K562 (cell line): ENCODE data around the gene NDRG3. TPM values are rescaled to one million over a fixed set of nuclear protein-coding genes. Genes with fewer than 3 reads are reported as not detected.

Source experiments
- ATAC-seq: fragments of 200-7000 bp; cut with Tn5 transposase; 3 replicates; pipeline ENCODE4 v1.9.1; 2020; ENCODE audit warnings: moderate library complexity
- BruUV-seq: library from RNA; stranded (reverse); fragments of 400-500 nt; replicated peaks from 2 replicates; lab custom pipeline; 2021; lab: Mats Ljungman, UMichigan
- CTCF ChIA-PET: fragments of 300-600 bp; formaldehyde crosslinking; extraction: SDS; loops from one replicate; lab custom pipeline; 2021; ENCODE audit warnings: low intra/inter-chr PET ratio; lab: Yijun Ruan, JAX
- POLR2A ChIA-PET: fragments of 300-600, 350-650 bp; sonication (Branson Sonifier 250); formaldehyde crosslinking; extraction: SDS; loops from one replicate; lab custom pipeline; 2021; ENCODE audit warnings: antibody characterized with exemption, inconsistent platforms; lab: Yijun Ruan, JAX
- DNase-seq, 4 experiments: peaks; one replicate each; pipeline versions ENCODE4 v3.0.0 to v3.0.0-alpha.2; 2011 to 2018; ENCODE audit warnings: low spot score in 3 of 4, mixed read lengths in 3 of 4; ENCODE audit errors: extremely low read depth in 1 of 4
- FAIRE-seq: peaks from 2 replicates; lab custom pipeline; 2011; peaks lifted over from hg19 to GRCh38; lab: Jason Lieb, UNC
- H2AFZ ChIP-seq: 2 replicates; pipeline ENCODE4 v1.6.0; 2011; ENCODE audit warnings: low read depth, low read length, control low read depth, inconsistent platforms
- H3K27ac ChIP-seq: fragments of 200-600 bp; 3 replicates; pipeline ENCODE4 v1.8.0; 2011; ENCODE audit warnings: low read depth, mild to moderate bottlenecking, control low read depth, inconsistent platforms, low read length, moderate library complexity, mixed read lengths; ENCODE audit errors: extremely low read depth
- H3K27me3 ChIP-seq, 2 experiments: fragments of 300-600 bp in 1 of 2; 2 replicates in 1 of 2; 3 replicates in 1 of 2; pipeline versions ENCODE4 v1.6.0 to v1.8.0; 2011; ENCODE audit warnings: inconsistent platforms in 2 of 2, low read length in 2 of 2, mild to moderate bottlenecking in 1 of 2, mixed read lengths in 1 of 2, moderate library complexity in 1 of 2; ENCODE audit not compliant: control insufficient read depth in 2 of 2, insufficient read depth in 2 of 2
- H3K36me3 ChIP-seq: fragments of 300-600 bp; 3 replicates; pipeline ENCODE4 v1.8.0; 2011; ENCODE audit warnings: mild to moderate bottlenecking, low read length, inconsistent platforms; ENCODE audit not compliant: control insufficient read depth, insufficient read depth
- H3K4me1 ChIP-seq, 2 experiments: fragments of 200-600 bp in 1 of 2; replicated peaks in 1 of 2; 2 replicates in 1 of 2; 3 replicates in 1 of 2; pipeline versions ENCODE4 v1.5.1 to v1.8.0; 2011; ENCODE audit warnings: inconsistent platforms in 2 of 2, low read length in 2 of 2, mild to moderate bottlenecking in 1 of 2, mixed read lengths in 1 of 2, moderate library complexity in 1 of 2; ENCODE audit not compliant: control insufficient read depth in 2 of 2, insufficient read depth in 2 of 2
- H3K4me2 ChIP-seq: 2 replicates; pipeline ENCODE4 v1.6.1; 2011; ENCODE audit warnings: low read length, control low read depth, inconsistent platforms, mixed read lengths; ENCODE audit not compliant: insufficient read depth
- H3K4me3 ChIP-seq: fragments of 200-600 bp; sonication (generic), shearing (Covaris generic); 2 replicates; pipeline ENCODE4 v1.5.1; 2016; ENCODE audit warnings: control low read depth, inconsistent platforms
- H3K79me2 ChIP-seq: fragments of 200-600 bp; 3 replicates; pipeline ENCODE4 v1.8.0; 2011; ENCODE audit warnings: low read length, inconsistent platforms; ENCODE audit not compliant: control insufficient read depth, insufficient read depth
- H3K9ac ChIP-seq, 2 experiments: 2 replicates each; pipeline versions ENCODE4 v1.6.0 to v1.6.1; 2011; ENCODE audit warnings: low read depth in 2 of 2, low read length in 2 of 2, control low read depth in 1 of 2, inconsistent platforms in 1 of 2, mild to moderate bottlenecking in 1 of 2, mixed read lengths in 1 of 2; ENCODE audit not compliant: insufficient read depth in 1 of 2
- H3K9me1 ChIP-seq: one replicate; pipeline ENCODE4 v1.6.0; 2011; ENCODE audit warnings: inconsistent platforms, mild to moderate bottlenecking, low read length, moderate library complexity; ENCODE audit not compliant: control insufficient read depth, insufficient read depth
- H3K9me3 ChIP-seq: replicated peaks from 2 replicates; pipeline ENCODE4 v1.5.1; 2011; ENCODE audit warnings: low read depth, low read length, inconsistent platforms; ENCODE audit not compliant: control insufficient read depth, insufficient read depth
- H4K20me1 ChIP-seq: replicated peaks from 2 replicates; pipeline ENCODE4 v1.6.1; 2011; ENCODE audit warnings: low read length, inconsistent platforms, mixed read lengths; ENCODE audit not compliant: control insufficient read depth, insufficient read depth
- CBX3 ChIP-seq, 2 experiments: IDR thresholded peaks; 1 replicate in 1 of 2; 2 replicates in 1 of 2; pipeline ENCODE4 v1.6.1; 2012; ENCODE audit warnings: inconsistent platforms in 2 of 2, low read length in 2 of 2, borderline replicate concordance in 1 of 2, control low read depth in 1 of 2
- CBX5 ChIP-seq: IDR thresholded peaks from 2 replicates; pipeline ENCODE4 v1.6.1; 2014; ENCODE audit warnings: low read depth, borderline replicate concordance
- CHD2 ChIP-seq: IDR thresholded peaks from 2 replicates; pipeline ENCODE4 v1.6.1; 2011; ENCODE audit warnings: low read depth, low read length
- E4F1 ChIP-seq: fragments of 250-450 bp; sonication (Bioruptor Pico); IDR thresholded peaks from 2 replicates; pipeline ENCODE4 v1.5.0; 2021; ENCODE audit warnings: mild to moderate bottlenecking, borderline replicate concordance
- EGR1 ChIP-seq: fragments of 450-650 bp; conservative IDR thresholded peaks from 2 replicates; pipeline ENCODE4 v1.6.1; 2017; ENCODE audit warnings: mild to moderate bottlenecking
- RBFOX2 ChIP-seq: fragments of 200-400 bp; formaldehyde crosslinking; IDR thresholded peaks from 2 replicates; pipeline ENCODE4 v1.6.1; 2017; ENCODE audit warnings: low read depth, mild to moderate bottlenecking, low read length, moderate library complexity
- RBM34 ChIP-seq: fragments of 200-400 bp; formaldehyde crosslinking; IDR thresholded peaks from 2 replicates; pipeline ENCODE4 v1.6.1; 2018; ENCODE audit warnings: low read length, borderline replicate concordance; ENCODE audit not compliant: insufficient read depth
- SMAD1 ChIP-seq: fragments of 150-350 bp; IDR thresholded peaks from 2 replicates; pipeline ENCODE4 v1.6.1; 2014; ENCODE audit warnings: low read length, low read depth; ENCODE audit not compliant: partially characterized antibody
- ZNF407 ChIP-seq: fragments of 450-650 bp; IDR thresholded peaks from 2 replicates; pipeline ENCODE4 v1.6.1; 2016; ENCODE audit warnings: low read depth
- ZNF507 ChIP-seq: conservative IDR thresholded peaks from 2 replicates; pipeline ENCODE4 v1.6.1; 2017; ENCODE audit warnings: missing genetic modification characterization, missing compliant biosample characterization
- WGBS: fragments of 100-300 bp; shearing (Covaris generic); methylation state at CpG from one replicate; pipeline ENCODE4 v1.1.6; 2016; ENCODE audit warnings: low coverage, mixed read lengths; ENCODE audit not compliant: insufficient coverage; ENCODE audit errors: missing lambda C conversion rate; 5-methylcytosine and 5-hydroxymethylcytosine counted together
- in situ Hi-C: fragments of 300-500 bp; cut with MboI; formaldehyde crosslinking; loops from 4 replicates; pipeline ENCODE4 v1.15.0; 2018; ENCODE audit warnings: inconsistent platforms, mixed read lengths
- intact Hi-C: fragments of 100-400 bp; cut with micrococcal nuclease; formaldehyde crosslinking; loops from 2 replicates; pipeline ENCODE4 v1.14.2; 2022
- polyA plus RNA-seq, 8 experiments: library from polyadenylated mRNA; depleted of rRNA in 4 of 8; stranded (reverse) in 5 of 8; unstranded in 3 of 8; fragments of >200 nt; fragmentation: Nextera tagmentation in 2 of 8; fragmentation: Illumina TruSeq in 1 of 8; extraction: Ambion mirVana in 2 of 8; extraction: Trizol in 1 of 8; gene quantifications; 2 replicates each; pipeline versions ENCODE4 v1.2.1 to v1.2.3, GENCODE V29; 2011 to 2014; ENCODE audit warnings: inconsistent platforms in 1 of 8, missing spikeins in 1 of 8
- total RNA-seq, 7 experiments: library from RNA; depleted of rRNA in 6 of 7; stranded (reverse); fragments of >200 nt in 6 of 7; fragmentation: Illumina TruSeq in 2 of 7; extraction: Trizol in 2 of 7; gene quantifications; 2 replicates each; pipeline versions ENCODE4 v1.2.1 to v1.2.3, GENCODE V29; 2011 to 2021; ENCODE audit warnings: low replicate concordance in 1 of 7

NDRG3 gene
- total and polyA plus RNA-seq, 9 of the 15 experiments (the other 6 are each of a cell fraction or from before 2014, with no cell fraction given) = 14.6 to 39.4 (median 24.4) TPM

- TF ChIP-seq CHD2 (no peak), CBX5 (no peak)
Measured at GRCh38 chr20:36672991-36673390, 72.9 kb downstream of the NDRG3 start (continued).

- Histone ChIP-seq H3K36me3 (peaks cover 9% of the 10 kb centered on the region; the same call in 1 of the 3 replicates), H3K9ac (no peak overlapping the region), H4K20me1 (no peaks in the 10 kb centered on the region), H3K4me1 (no peaks in the 10 kb centered on the region; a peak in 2 of 5 replicates), H3K4me2 (no peak overlapping the region), H3K9me3 (no peaks in the 10 kb centered on the region), H3K79me2 (no peaks in the 10 kb centered on the region), H3K27me3 (no peaks in the 10 kb centered on the region), H3K9me1 (no peaks in the 10 kb centered on the region), H3K27ac (no peak overlapping the region), H3K4me3 (no peak overlapping the region), H2AFZ (no peak overlapping the region)
- BruUV-seq = no TSS peak
- 55% methylated on average over 3 of the region's 3 CpGs for WGBS
- ATAC-seq = no peak
- ChIA-PET POLR2A (interaction anchor here (0.6 to 1.3 kb wide), 4 partner anchors 13 to 190 kb away, joined by 3 to 4 read pairs (median 4); no protein-coding TSS in a partner anchor), CTCF (no interaction called here)
- DNase-seq = no peak
- intact Hi-C loops = no loop called here
- in situ Hi-C loops = no loop called here
- no peak for FAIRE-seq
- TF ChIP-seq ZNF407 = no peak
- no peak for TF ChIP-seq SMAD1
- no peak for TF ChIP-seq EGR1
- no peak for TF ChIP-seq RBM34
- no peak for TF ChIP-seq RBFOX2
- TF ChIP-seq CBX3 (IDR thresholded peaks at IDR 0.05; ENCODE audit: borderline replicate concordance in 1 of 2, low read length in 2 of 2) = no peak
- TF ChIP-seq ZNF507 (tag) = no peak
- TF ChIP-seq E4F1 (CRISPR knock-in tag) = no peak
Measured at GRCh38 chr20:36670665-36671357, 75.1 kb downstream of the NDRG3 start.
